ENCODE measurements around the gene LRRC57. TPM values are rescaled to one million over a fixed set of nuclear protein-coding genes. Genes with fewer than 3 reads are reported as not detected.

The LRRC57 gene
- total and polyA plus RNA-seq, 2 donors (not counting 3 experiments of a cell fraction or from before 2014, with no cell fraction given): 13.4 to 39.2 TPM

- peak overlapping the region; percentile 28 for H3K9ac ChIP-seq (replicated peaks; ENCODE audit: extremely low read depth, insufficient read depth, low read length)
- no peak overlapping the region for H2AFZ ChIP-seq (ENCODE audit: low read depth, low read length)
Observed at GRCh38 chr15:42549741-42550392, 1.3 kb upstream of the LRRC57 start.

More at GRCh38 chr15:42549741-42550392, 1.3 kb upstream of the LRRC57 start:
- H3K9me1 ChIP-seq (replicated peaks; ENCODE audit: control insufficient read depth, extremely low read depth, insufficient read depth, low read length): no peaks in the 10 kb centered on the region
- intact Hi-C loops (cut with micrococcal nuclease): loop anchor here (2.0 kb wide), 1 partner anchor 55 kb away; the partner anchor contains the start of gene SNAP23
- H3K4me1 ChIP-seq (ENCODE audit: control insufficient read depth, extremely low read depth, insufficient read depth, low read length): peaks cover 27% of the 10 kb centered on the region
- H3K27ac ChIP-seq (ENCODE audit: insufficient read depth, low read depth, low read length): peak overlapping the region; percentile 6
- DNase-seq (ENCODE audit: low read depth, low spot score): no peak
- TF ChIP-seq FOS (IDR thresholded peaks at IDR 0.05; ENCODE audit: borderline replicate concordance, insufficient read depth, low read length) (no peak), POLR2A (IDR thresholded peaks at IDR 0.05; ENCODE audit: low read depth, low read length) (no peak), POLR2AphosphoS5 (IDR thresholded peaks at IDR 0.05; ENCODE audit: insufficient read depth, low read depth, low read length) (no peak), MAX (IDR thresholded peaks at IDR 0.05; ENCODE audit: insufficient read depth, insufficient read length) (no peak), MYC (IDR thresholded peaks at IDR 0.05; ENCODE audit: low read depth, low read length) (no peak), GATA2 (IDR thresholded peaks at IDR 0.05; ENCODE audit: insufficient read depth, insufficient read length, low read depth, low read length) (no peak), EZH2 (IDR thresholded peaks at IDR 0.05; ENCODE audit: borderline replicate concordance, low read depth, low read length, severe bottlenecking) (no peak), JUN (IDR thresholded peaks at IDR 0.05; ENCODE audit: borderline replicate concordance, insufficient read depth, insufficient read length, low read depth) (no peak)
- TF ChIP-seq, protein P1, sequence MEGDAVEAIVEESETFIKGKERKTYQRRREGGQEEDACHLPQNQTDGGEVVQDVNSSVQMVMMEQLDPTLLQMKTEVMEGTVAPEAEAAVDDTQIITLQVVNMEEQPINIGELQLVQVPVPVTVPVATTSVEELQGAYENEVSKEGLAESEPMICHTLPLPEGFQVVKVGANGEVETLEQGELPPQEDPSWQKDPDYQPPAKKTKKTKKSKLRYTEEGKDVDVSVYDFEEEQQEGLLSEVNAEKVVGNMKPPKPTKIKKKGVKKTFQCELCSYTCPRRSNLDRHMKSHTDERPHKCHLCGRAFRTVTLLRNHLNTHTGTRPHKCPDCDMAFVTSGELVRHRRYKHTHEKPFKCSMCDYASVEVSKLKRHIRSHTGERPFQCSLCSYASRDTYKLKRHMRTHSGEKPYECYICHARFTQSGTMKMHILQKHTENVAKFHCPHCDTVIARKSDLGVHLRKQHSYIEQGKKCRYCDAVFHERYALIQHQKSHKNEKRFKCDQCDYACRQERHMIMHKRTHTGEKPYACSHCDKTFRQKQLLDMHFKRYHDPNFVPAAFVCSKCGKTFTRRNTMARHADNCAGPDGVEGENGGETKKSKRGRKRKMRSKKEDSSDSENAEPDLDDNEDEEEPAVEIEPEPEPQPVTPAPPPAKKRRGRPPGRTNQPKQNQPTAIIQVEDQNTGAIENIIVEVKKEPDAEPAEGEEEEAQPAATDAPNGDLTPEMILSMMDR (IDR thresholded peaks at IDR 0.05; ENCODE audit: extremely low read depth in 1 of 2, insufficient read depth in 1 of 2, low read depth in 1 of 2, low read length in 2 of 2): no peak
- FAIRE-seq: no peak
- H3K79me2 ChIP-seq (ENCODE audit: control insufficient read depth, insufficient read depth, low read length): peaks cover 85% of the 10 kb centered on the region
- H4K20me1 ChIP-seq (replicated peaks; ENCODE audit: control insufficient read depth, extremely low read depth, insufficient read depth, low read length): peaks cover 2% of the 10 kb centered on the region
- no peaks in the 10 kb centered on the region for H3K9me3 ChIP-seq (replicated peaks; ENCODE audit: control insufficient read depth, insufficient read depth, low read length)
- peak overlapping the region; percentile 47 for H3K4me2 ChIP-seq (ENCODE audit: insufficient read depth, low read length)
- dilution Hi-C loops (cut with MboI; ENCODE audit: extremely low pct_ligation_motif_present, low sequenced_read_pairs): no loop called here
- peak overlapping the region; percentile 65 to 96 (median 89) for H3K4me3 ChIP-seq (replicated peaks in 1 of 3; ENCODE audit: insufficient read depth in 1 of 3, low read depth in 1 of 3, low read length in 3 of 3)
- POLR2A ChIA-PET: no interaction called here
- CTCF ChIA-PET: interaction anchor here (1.3 to 2.1 kb wide), 2 partner anchors 55 to 100 kb away, joined by 3 to 15 read pairs; no protein-coding TSS in a partner anchor
- no peaks in the 10 kb centered on the region for H3K27me3 ChIP-seq (ENCODE audit: control insufficient read depth in 2 of 2, insufficient read depth in 2 of 2, low read length in 2 of 2)
- H3K36me3 ChIP-seq (ENCODE audit: control insufficient read depth in 2 of 2, extremely low read depth in 1 of 2, insufficient read depth in 2 of 2, low read length in 2 of 2): peaks cover 0 to 4% of the 10 kb centered on the region in 2 experiments
- BruUV-seq (replicated peaks): no TSS peak
